Natural killer cell (primary cell): ENCODE measurements around the gene DNAL1. TPM values are rescaled to one million over a fixed set of nuclear protein-coding genes. Genes with fewer than 3 reads are reported as not detected.

Experiments
- ATAC-seq, 3 donors: fragments of 150-1000 bp in 2 of 3; fragments of 200-7000 bp in 1 of 3; cut with Tn5 transposase; 1 replicate in 1 of 3; 2 replicates in 2 of 3; pipeline ENCODE4 v1.10.0; 2021; ENCODE audit warnings: mild to moderate bottlenecking in 2 of 3, moderate library complexity in 2 of 3
- DNase-seq, 2 donors: peaks; one replicate each; pipeline versions ENCODE4 v3.0.0 to v3.0.0-alpha.2; 2013 to 2021; ENCODE audit warnings: mixed read lengths in 1 of 2
- H3K27ac ChIP-seq: one replicate; pipeline ENCODE4 v1.5.1; 2013; ENCODE audit warnings: mild to moderate bottlenecking, low read length
- H3K27me3 ChIP-seq: one replicate; pipeline ENCODE4 v1.6.1; 2013; ENCODE audit warnings: low read length; ENCODE audit not compliant: control insufficient read depth, insufficient read depth
- H3K36me3 ChIP-seq: one replicate; pipeline ENCODE4 v1.6.1; 2013; ENCODE audit warnings: low read length; ENCODE audit not compliant: control insufficient read depth, insufficient read depth
- H3K4me1 ChIP-seq: one replicate; pipeline ENCODE4 v1.6.1; 2013; ENCODE audit warnings: low read length; ENCODE audit not compliant: control insufficient read depth, insufficient read depth
- H3K4me3 ChIP-seq: one replicate; pipeline ENCODE4 v1.5.1; 2013; ENCODE audit warnings: low read length
- H3K9me3 ChIP-seq: one replicate; pipeline ENCODE4 v1.6.1; 2013; ENCODE audit warnings: low read length; ENCODE audit not compliant: control insufficient read depth, insufficient read depth
- H3K27ac Mint-ChIP-seq, 2 donors: one replicate each; pipeline ENCODE4 v1.8.0; 2022; ENCODE audit warnings: mild to moderate bottlenecking in 2 of 2, mixed read lengths in 2 of 2, moderate library complexity in 1 of 2
- H3K27me3 Mint-ChIP-seq, 2 donors: one replicate each; pipeline ENCODE4 v1.8.0; 2022; ENCODE audit warnings: low read depth in 2 of 2, mixed read lengths in 2 of 2
- H3K36me3 Mint-ChIP-seq: one replicate; pipeline ENCODE4 v1.8.0; 2022; ENCODE audit warnings: mixed read lengths
- H3K4me1 Mint-ChIP-seq, 2 donors: one replicate each; pipeline ENCODE4 v1.8.0; 2022; ENCODE audit warnings: mixed read lengths in 2 of 2
- H3K4me3 Mint-ChIP-seq: one replicate; pipeline ENCODE4 v1.8.0; 2022; ENCODE audit warnings: mild to moderate bottlenecking, moderate library complexity, mixed read lengths
- H3K9me3 Mint-ChIP-seq, 2 donors: one replicate each; pipeline ENCODE4 v1.8.0; 2022; ENCODE audit warnings: mixed read lengths in 2 of 2
- WGBS: methylation state at CpG from one replicate; pipeline ENCODE4 v1.1.7; 2013; ENCODE audit warnings: missing lambda C conversion rate; ENCODE audit not compliant: insufficient coverage; 5-methylcytosine and 5-hydroxymethylcytosine counted together
- intact Hi-C: fragments of 100-400 bp; cut with micrococcal nuclease; formaldehyde crosslinking; loops from one replicate; pipeline ENCODE4 v1.14.2; 2022
- total RNA-seq, 4 donors: library from RNA; stranded (reverse); fragments of 120-200 nt in 1 of 4; gene quantifications; one replicate each; pipeline versions ENCODE4 v1.2.3 to v1.2.4, GENCODE V29; 2013 to 2022
- TF ChIP-seq, protein P1 (sequence below): fragments of 200-600 bp; IDR thresholded peaks from one replicate; pipeline ENCODE4 v1.8.0; 2022; ENCODE audit warnings: antibody characterized with exemption

The DNAL1 gene
- total RNA-seq, 3 donors from 2014 or later (not counting 1 experiment from before 2014, with no cell fraction given), result 6.7 to 10.3 (median 10.1) TPM

DNA sequence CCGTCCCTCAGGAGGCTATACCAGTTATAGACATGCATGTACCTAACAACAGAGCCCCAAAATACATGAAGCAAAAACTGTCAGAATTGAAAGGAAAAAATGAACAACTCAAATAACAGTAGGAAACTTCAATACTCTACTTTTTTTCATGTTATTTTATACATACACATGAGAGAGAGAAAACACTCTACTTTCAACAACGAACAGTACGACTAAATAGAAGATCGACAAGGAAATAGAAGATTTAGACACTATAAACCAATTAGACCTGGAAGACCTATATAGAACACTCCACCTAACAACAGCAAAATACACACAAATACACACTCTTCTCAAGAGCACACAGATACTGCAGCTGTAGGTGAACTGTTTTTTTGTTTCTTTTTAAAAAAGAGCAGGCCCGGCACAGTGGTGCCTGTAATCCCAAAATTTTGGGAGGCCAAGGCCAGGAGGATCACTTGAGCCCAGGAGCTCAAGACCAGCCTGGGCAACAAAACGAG is 104.1 kb downstream of the DNAL1 start:
- Histone ChIP-seq H3K4me1 (peaks cover 96% of the 10 kb centered on the region), H3K9me3 (no peaks in the 10 kb centered on the region), H3K4me3 (no peak overlapping the region), H3K27me3 (no peaks in the 10 kb centered on the region), H3K36me3 (peaks cover 3% of the 10 kb centered on the region), H3K27ac (peak overlapping the region; percentile 41)
- Mint-ChIP-seq H3K4me1 (peaks cover 87 to 97% of the 10 kb centered on the region in 2 donors), H3K27ac (peak overlapping the region; percentile 92 to 96), H3K27me3 (no peaks in the 10 kb centered on the region), H3K4me3 (peak overlapping the region; percentile 65), H3K9me3 (no peaks in the 10 kb centered on the region), H3K36me3 (no peaks in the 10 kb centered on the region)
- ATAC-seq (no peak), DNase-seq (no peak)
- TF ChIP-seq, protein P1, sequence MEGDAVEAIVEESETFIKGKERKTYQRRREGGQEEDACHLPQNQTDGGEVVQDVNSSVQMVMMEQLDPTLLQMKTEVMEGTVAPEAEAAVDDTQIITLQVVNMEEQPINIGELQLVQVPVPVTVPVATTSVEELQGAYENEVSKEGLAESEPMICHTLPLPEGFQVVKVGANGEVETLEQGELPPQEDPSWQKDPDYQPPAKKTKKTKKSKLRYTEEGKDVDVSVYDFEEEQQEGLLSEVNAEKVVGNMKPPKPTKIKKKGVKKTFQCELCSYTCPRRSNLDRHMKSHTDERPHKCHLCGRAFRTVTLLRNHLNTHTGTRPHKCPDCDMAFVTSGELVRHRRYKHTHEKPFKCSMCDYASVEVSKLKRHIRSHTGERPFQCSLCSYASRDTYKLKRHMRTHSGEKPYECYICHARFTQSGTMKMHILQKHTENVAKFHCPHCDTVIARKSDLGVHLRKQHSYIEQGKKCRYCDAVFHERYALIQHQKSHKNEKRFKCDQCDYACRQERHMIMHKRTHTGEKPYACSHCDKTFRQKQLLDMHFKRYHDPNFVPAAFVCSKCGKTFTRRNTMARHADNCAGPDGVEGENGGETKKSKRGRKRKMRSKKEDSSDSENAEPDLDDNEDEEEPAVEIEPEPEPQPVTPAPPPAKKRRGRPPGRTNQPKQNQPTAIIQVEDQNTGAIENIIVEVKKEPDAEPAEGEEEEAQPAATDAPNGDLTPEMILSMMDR, result no peak
- intact Hi-C loops, result no loop called here
- 76% methylated on average over 5 of the region's 6 CpGs for WGBS

DNA sequence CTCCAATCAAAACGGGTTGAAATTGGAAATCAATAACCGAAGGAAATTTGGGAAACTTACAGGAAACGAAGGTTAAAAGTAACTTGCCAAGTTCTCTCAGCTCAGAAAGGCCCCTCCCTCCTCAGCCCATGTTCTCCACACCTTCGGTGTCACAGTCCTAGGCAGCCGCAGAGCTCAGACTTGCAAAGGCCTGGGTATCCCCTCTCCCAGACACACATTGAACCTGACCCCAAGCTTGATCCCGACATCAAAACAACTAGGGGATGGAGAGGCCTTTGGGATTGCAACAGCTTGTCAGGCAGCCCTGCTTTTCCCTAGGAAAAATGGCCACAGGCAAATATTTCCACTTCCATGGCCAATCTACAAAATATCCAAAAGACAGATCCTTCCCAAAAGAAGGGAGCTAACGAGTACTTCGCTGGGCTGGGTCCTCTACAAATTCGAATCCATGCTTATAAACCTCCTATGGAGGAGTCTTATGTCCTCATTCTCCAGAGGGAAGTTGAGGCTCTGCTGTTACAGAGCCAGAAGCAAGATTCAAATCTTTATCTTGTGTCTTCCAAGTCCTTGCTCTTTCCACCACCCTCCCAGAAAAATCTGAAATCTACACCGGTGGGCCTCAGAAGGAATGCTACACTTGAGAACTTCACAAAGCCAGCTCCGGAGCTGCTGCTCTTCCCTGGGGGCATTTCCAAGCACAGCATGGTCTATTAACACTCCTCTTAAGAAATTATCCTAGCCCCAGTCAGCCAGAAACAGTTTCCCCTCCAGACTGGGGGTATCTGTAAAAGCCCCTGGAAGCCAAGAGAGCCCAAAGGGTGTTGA is 105.1 kb downstream of the DNAL1 start:
- intact Hi-C loops, result loop anchor here (5.0 kb wide), 1 partner anchor 137 kb away; the partner anchor contains the start of gene ZNF410
- TF ChIP-seq, protein P1, result no peak
- no peaks in the 10 kb centered on the region for H3K27me3 ChIP-seq
- no peaks in the 10 kb centered on the region for H3K27me3 Mint-ChIP-seq
- peaks cover 96% of the 10 kb centered on the region for H3K4me1 ChIP-seq
- peak overlapping the region; percentile 67 for H3K27ac ChIP-seq
- H3K4me3 ChIP-seq, result no peak overlapping the region
- peaks cover 3% of the 10 kb centered on the region for H3K36me3 ChIP-seq
- peak; percentile 54 to 70 (median 66) for ATAC-seq
- H3K9me3 Mint-ChIP-seq, result no peaks in the 10 kb centered on the region
- peak in 1 of 2 donors; percentile 52 for DNase-seq
- H3K9me3 ChIP-seq, result no peaks in the 10 kb centered on the region
- no peaks in the 10 kb centered on the region for H3K36me3 Mint-ChIP-seq
- WGBS, result 54% methylated on average over 11 of the region's 11 CpGs
- peaks cover 87 to 97% of the 10 kb centered on the region in 2 donors for H3K4me1 Mint-ChIP-seq
- peak overlapping the region; percentile 66 for H3K4me3 Mint-ChIP-seq
- H3K27ac Mint-ChIP-seq, result peak overlapping the region; percentile 92 to 96

DNA sequence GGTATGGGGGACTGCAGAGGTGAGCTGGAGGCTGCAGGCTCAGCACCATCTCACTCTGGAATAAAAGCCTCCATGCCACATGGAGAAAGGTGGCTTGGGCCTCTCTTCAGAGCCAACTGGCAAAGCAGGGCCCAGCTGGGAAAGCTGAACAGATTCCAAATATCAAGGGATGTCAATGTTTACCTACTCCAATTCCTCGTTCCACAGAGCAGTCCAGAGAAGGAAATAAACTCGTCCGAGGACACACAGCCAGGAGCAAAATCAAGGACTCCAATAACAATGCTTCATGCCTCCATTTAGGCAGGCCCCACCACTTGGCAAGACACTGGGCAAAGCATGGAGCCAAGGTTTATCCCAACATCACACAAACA is 105.7 kb downstream of the DNAL1 start:
- H3K4me3 ChIP-seq, result no peak overlapping the region
- 92% methylated on average over 3 of the region's 3 CpGs for WGBS
- TF ChIP-seq, protein P1, result no peak
- no peaks in the 10 kb centered on the region for H3K9me3 Mint-ChIP-seq
- H3K36me3 ChIP-seq, result peaks cover 3% of the 10 kb centered on the region
- peaks cover 87 to 97% of the 10 kb centered on the region in 2 donors for H3K4me1 Mint-ChIP-seq
- DNase-seq, result no peak
- intact Hi-C loops, result loop anchor here (5.0 kb wide), 1 partner anchor 137 kb away; the partner anchor contains the start of gene ZNF410
- H3K27ac ChIP-seq, result peak overlapping the region; percentile 67
- peak overlapping the region; percentile 37 for H3K4me3 Mint-ChIP-seq
- H3K27me3 ChIP-seq, result no peaks in the 10 kb centered on the region
- peak overlapping the region; percentile 92 to 96 for H3K27ac Mint-ChIP-seq
- no peak for ATAC-seq
- H3K27me3 Mint-ChIP-seq, result no peaks in the 10 kb centered on the region
- no peaks in the 10 kb centered on the region for H3K9me3 ChIP-seq
- H3K4me1 ChIP-seq, result peaks cover 96% of the 10 kb centered on the region
- no peaks in the 10 kb centered on the region for H3K36me3 Mint-ChIP-seq
